IPS-15b (cell line): ENCODE results near the gene VPS18.

ENCODE experiments used
- H3K27me3 ChIP-seq: one replicate; pipeline ENCODE4 v1.6.1; 2013; ENCODE audit warnings: low read length; ENCODE audit not compliant: control insufficient read depth, insufficient read depth
- H3K36me3 ChIP-seq: one replicate; pipeline ENCODE4 v1.6.1; 2013; ENCODE audit warnings: low read length; ENCODE audit not compliant: control insufficient read depth, insufficient read depth
- H3K4me1 ChIP-seq: one replicate; pipeline ENCODE4 v1.6.1; 2013; ENCODE audit warnings: mild to moderate bottlenecking, low read length; ENCODE audit not compliant: control insufficient read depth, insufficient read depth
- H3K4me3 ChIP-seq: one replicate; pipeline ENCODE4 v1.5.1; 2013; ENCODE audit warnings: low read depth, low read length
- H3K9ac ChIP-seq: one replicate; pipeline ENCODE4 v1.6.1; 2013; ENCODE audit warnings: low read depth, mild to moderate bottlenecking, low read length
- H3K9me3 ChIP-seq: one replicate; pipeline ENCODE4 v1.6.1; 2013; ENCODE audit warnings: mild to moderate bottlenecking, low read length; ENCODE audit not compliant: control insufficient read depth, insufficient read depth

VPS18 gene

DNA sequence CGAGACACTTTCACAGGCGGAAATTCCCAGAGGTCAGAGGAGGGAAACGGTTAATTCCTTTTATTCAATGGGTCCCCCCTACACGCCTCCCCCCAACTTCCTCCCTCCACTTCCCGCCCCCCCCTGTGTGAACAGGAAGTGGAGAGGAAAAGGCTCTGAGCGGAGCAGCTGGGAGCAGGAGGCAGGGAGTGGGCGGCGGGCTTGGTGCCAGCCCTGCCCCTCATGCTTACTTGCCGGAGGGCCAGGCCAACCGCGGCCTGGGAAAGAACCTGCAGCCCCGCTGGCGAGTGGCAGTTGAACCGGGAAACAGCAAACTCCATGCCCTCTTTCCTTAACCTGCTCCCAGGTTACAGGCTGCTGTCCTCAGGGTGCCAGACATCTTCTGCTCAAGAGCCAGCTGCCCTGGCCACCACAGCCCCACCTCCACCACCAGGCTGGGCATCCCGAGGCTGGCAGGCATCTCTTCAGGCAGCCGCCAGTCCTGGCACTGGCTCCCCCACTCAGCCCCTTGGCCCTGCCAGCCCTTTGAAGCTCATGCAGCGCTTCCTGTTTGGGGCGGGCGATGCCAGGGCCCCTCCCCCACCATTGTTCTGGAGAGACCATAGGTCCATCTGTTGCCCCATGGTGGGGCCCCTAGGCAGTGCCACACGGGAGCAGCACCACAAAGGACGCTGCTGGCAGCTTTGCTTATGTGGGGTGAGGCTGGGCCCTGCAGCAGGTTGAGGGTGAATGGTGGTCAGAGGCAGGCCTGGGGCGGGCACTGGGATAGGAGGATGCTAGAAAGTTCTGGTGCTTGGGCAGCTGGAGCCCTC, 12.9 kb downstream of the VPS18 start:
- Histone ChIP-seq H3K36me3 (peaks cover 26% of the 10 kb centered on the region), H3K27me3 (no peaks in the 10 kb centered on the region), H3K4me1 (peaks cover 8% of the 10 kb centered on the region), H3K9ac (no peak overlapping the region), H3K4me3 (peak overlapping the region; percentile 66), H3K9me3 (no peaks in the 10 kb centered on the region)

DNA sequence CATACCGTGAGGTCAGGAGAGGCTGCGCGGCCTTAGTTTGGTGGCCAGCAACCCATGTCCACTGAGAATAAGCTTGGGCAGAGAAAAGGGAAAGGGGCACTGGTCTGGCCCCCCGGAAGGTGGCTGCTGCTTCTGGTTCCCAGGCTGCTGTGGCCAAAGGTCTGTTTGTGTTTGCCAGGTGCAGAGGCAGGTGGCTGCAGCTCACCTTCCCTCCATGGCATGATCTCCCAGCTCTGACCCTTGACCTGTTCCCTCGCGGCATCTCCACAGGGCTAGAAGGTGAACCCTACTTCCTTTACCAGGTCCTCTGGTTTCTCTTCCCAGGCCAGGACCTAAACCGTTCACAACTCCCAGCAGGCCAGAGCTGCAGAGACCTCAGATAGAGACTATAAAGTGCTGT, 13.8 kb downstream of the VPS18 start:
- H3K4me1 ChIP-seq, result peaks cover 8% of the 10 kb centered on the region
- H3K36me3 ChIP-seq, result peaks cover 17% of the 10 kb centered on the region
- H3K4me3 ChIP-seq, result no peak overlapping the region
- no peaks in the 10 kb centered on the region for H3K27me3 ChIP-seq
- no peaks in the 10 kb centered on the region for H3K9me3 ChIP-seq
- no peak overlapping the region for H3K9ac ChIP-seq

DNA sequence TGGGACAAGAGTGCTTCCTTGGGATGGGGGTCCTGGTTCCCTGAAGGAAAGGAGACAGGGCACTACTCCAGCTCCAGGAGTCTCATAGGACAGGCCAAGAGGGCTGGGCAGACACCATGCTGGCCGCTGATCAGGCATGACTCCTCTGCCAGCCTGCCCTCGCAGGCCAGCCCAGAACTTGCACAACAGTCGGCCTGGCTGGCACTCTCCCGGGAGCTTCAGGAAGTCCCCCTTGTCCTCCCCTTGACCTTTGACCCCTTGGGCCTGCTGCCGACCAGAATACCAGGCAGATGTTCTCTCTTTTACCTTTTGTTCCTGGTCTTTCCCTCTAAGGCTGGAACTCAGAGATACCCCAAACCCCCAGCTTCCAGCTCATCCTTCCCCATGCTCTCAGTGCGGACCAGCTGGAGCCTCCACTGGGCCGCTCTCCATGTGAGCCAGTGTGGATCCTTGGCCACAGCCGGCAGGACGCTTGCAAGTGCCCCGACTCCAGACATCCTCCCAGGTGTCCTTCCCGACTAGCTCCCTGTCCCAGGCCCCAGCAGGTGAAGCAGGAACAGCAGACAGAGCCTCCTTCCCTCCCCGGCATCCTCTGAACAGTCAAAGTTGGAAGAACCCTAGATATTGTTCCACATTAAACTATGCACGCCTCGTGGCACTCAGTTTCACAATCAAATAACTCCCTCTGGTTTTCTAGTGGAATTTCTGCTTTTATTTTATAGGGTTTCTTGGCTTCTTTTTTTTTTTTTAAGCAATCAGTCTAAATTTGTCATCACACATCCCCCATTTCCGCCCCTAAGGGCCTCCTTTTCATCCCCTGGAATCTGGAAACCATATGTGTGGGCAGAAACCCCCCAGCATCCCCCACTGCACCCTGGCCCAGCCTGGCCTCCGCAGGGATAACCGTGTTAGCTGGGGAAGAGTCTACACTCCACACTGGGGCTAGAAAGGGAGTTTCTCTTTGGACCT, 15.7 kb downstream of the VPS18 start:
- H3K9ac ChIP-seq, result no peak overlapping the region

DNA sequence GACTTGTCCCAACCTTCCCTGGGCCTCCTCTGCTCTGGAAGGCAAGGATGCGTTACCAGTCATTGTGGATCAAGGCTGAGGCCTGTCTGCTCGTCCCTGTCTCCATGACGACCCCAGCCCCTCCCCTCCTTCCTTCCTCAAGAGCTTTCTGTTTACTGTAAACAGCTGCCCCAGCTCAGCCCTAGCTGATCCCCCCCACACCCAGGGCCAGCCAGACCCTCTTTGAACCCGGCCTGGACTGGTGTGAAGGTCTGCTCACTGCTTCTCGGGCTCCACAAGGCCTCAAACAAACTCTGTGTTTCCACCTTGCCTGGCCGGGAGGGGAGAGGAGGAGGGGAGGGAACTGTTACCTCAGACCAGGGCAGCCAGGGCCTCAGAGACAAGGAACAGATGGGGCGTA, 16.9 kb downstream of the VPS18 start:
- Histone ChIP-seq H3K4me1 (peaks cover 4% of the 10 kb centered on the region), H3K9me3 (no peaks in the 10 kb centered on the region), H3K27me3 (no peaks in the 10 kb centered on the region), H3K36me3 (no peaks in the 10 kb centered on the region), H3K9ac (no peak overlapping the region), H3K4me3 (no peak overlapping the region)

More for the DNA sequence above, 15.7 kb downstream of the VPS18 start:
- Histone ChIP-seq H3K9me3 (no peaks in the 10 kb centered on the region), H3K36me3 (peaks cover 5% of the 10 kb centered on the region), H3K27me3 (no peaks in the 10 kb centered on the region), H3K4me1 (peaks cover 8% of the 10 kb centered on the region), H3K4me3 (no peak overlapping the region)

DNA sequence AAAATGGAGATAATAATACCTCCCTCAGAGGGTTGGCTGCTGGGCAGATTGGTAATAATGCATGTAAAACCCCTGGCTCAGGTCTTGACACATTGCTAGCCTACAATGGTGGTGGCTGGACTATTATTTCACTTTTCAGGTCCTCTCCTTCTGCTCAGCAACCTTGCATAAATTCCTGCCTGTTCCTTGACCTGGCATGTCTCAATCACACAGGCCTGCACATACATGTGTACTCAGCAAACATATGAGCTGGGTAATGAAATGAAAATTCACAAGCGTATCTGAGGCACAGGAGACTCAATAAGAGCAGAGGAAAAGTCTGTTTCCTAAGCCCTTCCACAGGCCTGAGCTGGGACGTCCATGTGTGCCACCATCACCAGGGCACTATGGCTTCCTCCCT, 17.4 kb downstream of the VPS18 start:
- H3K36me3 ChIP-seq, result no peaks in the 10 kb centered on the region
- no peak overlapping the region for H3K4me3 ChIP-seq
- no peak overlapping the region for H3K9ac ChIP-seq
- peaks cover 4% of the 10 kb centered on the region for H3K4me1 ChIP-seq
- H3K9me3 ChIP-seq, result no peaks in the 10 kb centered on the region
- H3K27me3 ChIP-seq, result no peaks in the 10 kb centered on the region

DNA sequence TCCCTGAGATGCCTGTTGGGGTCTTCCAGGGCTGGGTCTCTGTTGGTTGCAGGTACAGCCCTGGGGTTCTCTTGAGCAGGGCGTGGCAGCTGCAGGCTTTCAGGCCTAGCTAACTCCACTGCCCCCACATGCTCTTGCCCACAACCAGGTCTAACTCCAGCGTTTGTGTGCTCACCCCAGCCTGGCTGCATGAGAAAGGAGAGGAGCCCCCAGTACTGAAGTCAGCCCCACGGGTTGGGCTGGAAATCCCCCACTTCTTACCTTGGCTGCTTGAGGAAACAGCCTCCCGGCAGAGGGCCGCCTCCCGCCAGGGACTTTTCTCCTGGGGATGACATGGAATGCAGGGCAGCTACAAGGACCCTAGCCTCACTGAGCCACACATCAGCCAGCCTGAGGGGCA, 18.2 kb downstream of the VPS18 start:
- Histone ChIP-seq H3K9ac (no peak overlapping the region), H3K4me3 (no peak overlapping the region), H3K4me1 (peaks cover 4% of the 10 kb centered on the region), H3K36me3 (no peaks in the 10 kb centered on the region), H3K9me3 (no peaks in the 10 kb centered on the region), H3K27me3 (peaks cover 3% of the 10 kb centered on the region)

DNA sequence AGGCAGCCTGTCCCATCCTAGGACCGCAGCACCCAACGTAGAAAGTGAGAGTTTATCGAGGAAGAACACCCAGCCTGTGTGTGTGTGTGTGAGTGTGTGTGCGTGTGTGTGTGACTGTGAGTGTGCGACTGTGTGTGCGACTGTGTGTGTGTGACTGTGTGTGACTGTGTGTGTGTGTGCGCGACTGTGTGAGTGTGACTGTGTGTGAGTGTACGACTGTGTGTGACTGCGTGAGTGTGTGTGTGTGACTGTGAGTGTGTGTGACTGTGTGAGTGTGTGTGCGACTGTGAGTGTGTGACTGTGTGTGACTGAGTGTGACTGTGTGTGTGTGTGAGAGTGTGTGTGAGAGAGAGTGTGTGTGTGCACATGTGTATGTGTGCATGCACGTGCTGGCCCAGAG, 19.8 kb downstream of the VPS18 start:
- Histone ChIP-seq H3K36me3 (no peaks in the 10 kb centered on the region), H3K4me3 (no peak overlapping the region), H3K9me3 (no peaks in the 10 kb centered on the region), H3K9ac (no peak overlapping the region), H3K27me3 (peaks cover 3% of the 10 kb centered on the region), H3K4me1 (peaks cover 4% of the 10 kb centered on the region)

DNA sequence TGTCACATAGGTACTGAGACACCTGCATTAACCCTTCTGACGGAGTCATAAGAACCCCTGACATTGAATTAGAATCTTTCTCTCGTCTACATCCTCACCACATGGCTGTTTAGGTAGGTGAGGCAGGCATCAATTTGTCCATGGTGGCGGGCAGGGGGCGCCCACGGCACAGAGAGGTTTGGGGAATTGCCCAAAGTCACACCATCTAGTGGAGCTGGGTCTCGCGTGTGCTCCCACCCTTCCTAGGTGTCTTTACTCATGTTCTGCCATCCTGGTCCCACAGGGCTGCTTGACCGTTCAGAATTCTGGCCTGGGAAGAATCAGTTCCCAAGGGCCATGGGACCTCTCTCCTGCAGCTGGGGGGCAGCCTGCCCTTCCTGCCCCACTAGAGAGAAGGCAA, 20.2 kb downstream of the VPS18 start:
- no peak overlapping the region for H3K9ac ChIP-seq

DNA sequence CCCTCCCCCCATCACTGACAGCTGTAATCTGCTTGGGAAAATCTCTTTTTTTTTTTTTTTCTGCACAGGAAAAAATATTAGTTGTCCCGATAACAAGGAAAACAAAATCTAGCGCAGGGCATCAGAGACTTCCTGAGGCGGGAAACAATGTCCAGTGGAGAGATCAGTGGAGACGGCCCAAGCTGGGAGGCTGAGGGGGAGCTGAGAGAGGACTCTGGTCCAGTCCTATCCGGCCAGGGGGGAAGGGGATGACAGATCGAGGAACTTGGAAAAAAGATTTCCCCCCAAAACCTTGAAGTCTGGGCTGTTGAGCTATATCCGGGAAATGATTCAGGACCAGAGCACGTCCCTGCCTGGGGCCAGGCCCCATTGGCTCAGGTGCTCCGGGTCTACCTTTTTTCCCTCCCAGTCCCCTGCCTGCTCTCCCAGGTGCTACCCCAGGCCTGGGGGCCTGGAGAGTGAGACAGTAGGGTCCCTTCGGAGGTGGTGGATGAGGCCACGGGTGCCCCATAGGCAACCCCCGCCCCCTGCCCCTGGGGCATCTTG, 20.9 kb downstream of the VPS18 start:
- peaks cover 4% of the 10 kb centered on the region for H3K4me1 ChIP-seq
- no peaks in the 10 kb centered on the region for H3K36me3 ChIP-seq
- H3K4me3 ChIP-seq, result no peak overlapping the region
- no peaks in the 10 kb centered on the region for H3K9me3 ChIP-seq
- H3K27me3 ChIP-seq, result peaks cover 9% of the 10 kb centered on the region
- H3K9ac ChIP-seq, result no peak overlapping the region

More for the DNA sequence above, 20.2 kb downstream of the VPS18 start:
- no peaks in the 10 kb centered on the region for H3K9me3 ChIP-seq
- no peaks in the 10 kb centered on the region for H3K36me3 ChIP-seq
- H3K4me1 ChIP-seq, result peaks cover 4% of the 10 kb centered on the region
- no peak overlapping the region for H3K4me3 ChIP-seq
- peaks cover 3% of the 10 kb centered on the region for H3K27me3 ChIP-seq

DNA sequence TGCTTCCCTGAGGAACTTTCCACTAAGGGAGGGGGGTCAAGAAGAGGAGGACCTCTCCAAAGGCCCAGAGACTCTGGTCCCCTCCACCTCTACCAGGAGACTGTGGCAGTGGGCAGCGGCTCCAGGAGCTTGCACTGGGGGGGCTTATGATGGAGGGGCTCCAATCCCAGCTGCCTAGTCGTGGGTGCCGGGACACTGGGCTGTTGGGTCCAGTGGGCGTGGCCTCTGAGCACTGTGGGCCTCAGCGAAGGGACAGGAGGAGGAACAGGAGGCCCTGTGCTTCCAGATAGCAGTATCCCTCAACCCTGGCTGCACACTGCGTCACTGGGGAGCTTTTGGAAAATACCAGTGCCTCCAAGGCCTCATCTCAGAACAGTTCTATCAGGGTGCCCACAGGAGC, 21.4 kb downstream of the VPS18 start:
- Histone ChIP-seq H3K27me3 (peaks cover 11% of the 10 kb centered on the region), H3K9ac (no peak overlapping the region), H3K36me3 (no peaks in the 10 kb centered on the region), H3K9me3 (no peaks in the 10 kb centered on the region), H3K4me1 (peaks cover under 1% of the 10 kb centered on the region), H3K4me3 (no peak overlapping the region)

DNA sequence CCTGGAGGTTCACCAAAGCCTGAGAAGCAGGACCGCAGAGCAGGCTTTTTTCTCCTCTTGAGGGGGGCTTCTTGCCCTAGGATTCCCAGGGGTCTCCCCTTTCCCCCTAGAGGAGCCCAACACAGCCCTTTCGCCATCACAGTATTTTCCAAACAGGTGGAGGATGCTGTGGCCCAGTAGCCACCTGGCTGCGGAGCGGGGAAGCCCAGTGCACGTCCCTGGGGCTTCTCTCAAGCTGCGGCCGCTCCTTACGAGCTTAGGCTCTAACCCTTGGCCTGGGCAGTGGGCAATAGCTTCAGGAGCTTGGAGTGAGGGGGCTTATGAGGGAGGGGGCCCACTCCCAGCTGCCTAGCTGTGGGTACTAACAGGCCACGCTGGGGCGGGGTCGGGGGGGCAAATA, 23.3 kb downstream of the VPS18 start:
- Histone ChIP-seq H3K9ac (no peak overlapping the region), H3K4me3 (no peak overlapping the region), H3K9me3 (no peaks in the 10 kb centered on the region), H3K27me3 (peaks cover 26% of the 10 kb centered on the region), H3K36me3 (no peaks in the 10 kb centered on the region), H3K4me1 (no peaks in the 10 kb centered on the region)
